Stimulated activated naive B cell treated with anti-CD40 and anti-IgM and Interleukin-4, amounts not matched to agents 10 μg/mL and 1 μg/mL and 100 μg/mL, for 72 hours (primary cell): ENCODE measurements around the gene POLR3A.
"Not testable (repeated sequence)": the region's sequence is repeated elsewhere in the genome, so short reads cannot be mapped to it uniquely, and the experiment has no call there.

ENCODE experiments used
- ATAC-seq, 2 donors: fragments of 150-1000 bp; cut with Tn5 transposase; replicated peaks; 2 replicates each; pipeline ENCODE4 v1.10.0; 2021; ENCODE audit warnings: moderate library complexity in 1 of 2
- DNase-seq: peaks from one replicate; pipeline ENCODE4 v3.0.0; 2021
- H3K27ac Mint-ChIP-seq: one replicate; pipeline ENCODE4 v1.8.0; 2022; ENCODE audit warnings: mild to moderate bottlenecking, mixed read lengths
- H3K27me3 Mint-ChIP-seq, 2 donors: one replicate each; pipeline ENCODE4 v1.8.0; 2022; ENCODE audit warnings: mixed read lengths in 2 of 2
- H3K36me3 Mint-ChIP-seq, 2 donors: one replicate each; pipeline ENCODE4 v1.8.0; 2022; ENCODE audit warnings: mixed read lengths in 2 of 2, mild to moderate bottlenecking in 1 of 2
- H3K4me1 Mint-ChIP-seq, 2 donors: one replicate each; pipeline ENCODE4 v1.8.0; 2022; ENCODE audit warnings: mixed read lengths in 2 of 2, mild to moderate bottlenecking in 1 of 2
- H3K4me3 Mint-ChIP-seq, 2 donors: one replicate each; pipeline ENCODE4 v1.8.0; 2022; ENCODE audit warnings: mild to moderate bottlenecking in 2 of 2, mixed read lengths in 2 of 2, moderate library complexity in 1 of 2
- H3K9me3 Mint-ChIP-seq, 2 donors: one replicate each; pipeline ENCODE4 v1.8.0; 2022; ENCODE audit warnings: mixed read lengths in 2 of 2, mild to moderate bottlenecking in 1 of 2

POLR3A gene

DNA sequence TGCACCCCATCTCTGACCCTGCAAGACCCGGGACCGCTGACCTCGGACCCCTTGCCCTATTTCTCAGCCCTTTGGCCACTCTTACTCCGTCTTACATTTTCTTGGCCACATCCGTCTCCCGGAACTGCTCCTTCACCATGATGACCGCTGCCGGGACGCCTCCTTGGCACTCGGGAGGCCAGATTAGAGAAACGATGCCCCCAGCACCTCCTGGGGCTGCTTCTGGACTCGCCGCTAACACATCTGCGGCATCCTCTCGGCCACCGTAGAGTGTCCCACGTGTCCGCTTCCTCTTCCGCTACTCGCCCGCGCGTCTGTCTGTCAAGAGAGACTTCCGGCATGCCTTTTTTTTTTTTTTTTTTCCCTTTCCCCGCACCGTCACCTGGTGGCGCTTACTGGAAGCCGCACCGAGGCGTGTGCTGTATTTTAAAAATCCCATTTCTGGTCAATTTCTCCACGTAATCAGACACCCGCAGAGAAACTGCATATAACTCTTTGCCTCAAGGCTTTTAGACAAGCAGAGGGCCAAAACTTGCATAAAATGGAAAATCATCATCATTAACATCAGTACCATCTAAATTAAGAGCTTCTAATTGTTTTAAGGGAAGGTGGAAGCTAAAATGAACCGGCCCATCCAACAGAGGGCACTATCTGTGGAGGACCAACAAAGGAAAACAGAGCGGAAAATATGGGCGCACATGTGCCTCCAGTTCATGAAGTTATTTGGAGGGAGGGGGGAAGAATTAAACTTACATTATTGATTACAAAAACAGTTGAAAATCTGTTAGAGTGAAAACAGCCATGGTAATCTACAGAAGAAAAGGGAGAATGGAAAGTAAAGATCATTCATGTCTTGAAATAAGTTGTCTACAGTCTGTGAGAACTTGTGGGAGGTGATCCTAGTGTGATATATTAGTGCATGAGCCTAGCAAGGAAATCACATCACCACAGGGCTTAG is at the start of gene POLR3A:
Gene POLR3A (minus strand): TSS at position 247 of the 958 bp plus-strand sequence. CDS start 108 bp downstream, at position 139.
- Mint-ChIP-seq H3K9me3 (peaks cover 0 to 1% of the 10 kb centered on the region in 2 donors), H3K4me1 (peaks cover 26 to 35% of the 10 kb centered on the region in 2 donors), H3K36me3 (peaks cover 26 to 37% of the 10 kb centered on the region in 2 donors), H3K4me3 (peak within 1 kb of the TSS; percentile 99), H3K27ac (peak within 1 kb of the TSS; percentile 98), H3K27me3 (no peaks in the 10 kb centered on the region)
- DNase-seq (peak; percentile 92), ATAC-seq (peak; percentile 69 to 70)

DNA sequence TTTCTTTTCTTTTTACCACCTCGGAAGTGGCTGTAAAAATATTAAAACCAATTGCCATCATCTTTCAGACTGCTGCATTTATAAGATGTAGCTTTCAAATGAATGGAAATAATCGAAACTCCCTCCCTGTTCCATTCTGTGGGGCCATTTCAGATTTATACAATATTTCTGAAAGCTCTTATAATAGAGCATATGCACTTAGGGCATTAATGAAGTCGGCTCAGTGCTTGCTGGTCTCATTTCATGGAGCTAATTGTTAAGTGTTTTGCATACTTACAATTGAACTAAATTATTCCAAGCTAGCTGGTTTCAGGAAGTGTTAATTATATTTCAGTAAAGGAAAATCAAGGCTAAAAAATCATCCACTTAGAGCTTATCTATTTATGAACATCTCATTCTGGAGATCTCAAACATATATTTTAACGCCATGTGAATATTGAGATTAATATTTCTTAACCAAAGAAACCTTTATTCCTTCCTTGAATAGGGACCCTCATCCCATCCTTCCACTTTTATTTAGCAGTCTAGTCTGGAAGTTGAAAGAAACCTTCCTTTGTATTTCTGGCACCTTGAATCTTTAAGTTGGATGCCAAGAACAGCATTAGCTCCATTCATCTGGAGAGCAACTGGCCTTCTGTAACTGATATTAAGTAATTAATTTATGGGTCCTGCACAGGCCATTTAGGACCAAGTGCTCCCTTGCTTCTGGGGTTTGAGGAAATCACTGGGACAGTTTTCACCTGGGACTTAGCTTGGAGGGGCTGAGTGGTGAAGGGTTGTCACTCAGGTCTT is 49.4 kb upstream of the POLR3A start:
- H3K27me3 Mint-ChIP-seq: no peaks in the 10 kb centered on the region
- DNase-seq (no peak), ATAC-seq (no peak)
- H3K4me3 Mint-ChIP-seq: no peak overlapping the region
- H3K36me3 Mint-ChIP-seq: peaks cover 0 to 4% of the 10 kb centered on the region in 2 donors
- H3K9me3 Mint-ChIP-seq: peaks cover 3 to 8% of the 10 kb centered on the region in 2 donors
- H3K4me1 Mint-ChIP-seq: no peaks in the 10 kb centered on the region
- no peak overlapping the region for H3K27ac Mint-ChIP-seq

DNA sequence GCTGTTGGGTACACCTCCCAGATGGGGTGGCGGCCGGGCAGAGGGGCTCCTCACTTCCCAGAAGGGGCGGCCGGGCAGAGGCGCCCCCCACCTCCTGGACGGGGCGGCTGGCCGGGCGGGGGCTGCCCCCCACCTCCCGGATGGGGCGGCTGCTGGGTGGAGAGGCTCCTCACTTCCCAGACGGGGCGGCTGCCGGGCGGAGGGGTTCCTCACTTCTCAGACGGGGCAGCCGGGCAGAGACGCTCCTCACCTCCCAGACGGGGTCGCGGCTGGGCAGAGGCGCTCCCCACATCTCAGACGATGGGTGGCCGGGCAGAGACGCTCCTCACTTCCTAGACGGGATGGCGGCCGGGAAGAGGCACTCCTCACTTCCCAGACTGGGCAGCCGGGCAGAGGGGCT is 46.5 kb upstream of the POLR3A start:
- not testable (repeated sequence) for H3K27ac Mint-ChIP-seq, ATAC-seq, H3K4me3 Mint-ChIP-seq, DNase-seq, H3K27me3 Mint-ChIP-seq, H3K4me1 Mint-ChIP-seq, H3K9me3 Mint-ChIP-seq, H3K36me3 Mint-ChIP-seq

DNA sequence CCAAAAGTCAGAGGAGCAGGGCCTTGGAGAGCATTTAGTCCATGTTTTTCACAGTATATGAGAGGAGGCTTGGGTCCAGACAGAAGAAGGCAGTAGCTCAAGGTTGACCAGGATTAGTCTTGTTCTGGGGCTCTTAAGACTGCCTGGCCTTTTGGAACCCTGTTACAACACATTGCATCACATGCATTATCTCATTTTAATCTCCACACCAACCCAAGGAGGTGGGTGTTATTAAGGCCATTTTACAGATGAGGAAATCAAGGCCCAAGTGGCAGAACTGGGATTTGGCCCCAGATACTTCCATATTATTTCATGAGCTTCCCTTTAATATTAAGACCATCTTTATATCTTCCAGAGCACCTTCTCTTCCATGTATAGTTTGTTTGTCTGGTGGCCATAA is 43.2 kb upstream of the POLR3A start:
- no peaks in the 10 kb centered on the region for H3K4me1 Mint-ChIP-seq
- peaks cover 0 to under 1% of the 10 kb centered on the region in 2 donors for H3K27me3 Mint-ChIP-seq
- no peak overlapping the region for H3K27ac Mint-ChIP-seq
- DNase-seq (no peak), ATAC-seq (no peak)
- H3K36me3 Mint-ChIP-seq: peaks cover 0 to 4% of the 10 kb centered on the region in 2 donors
- peaks cover 3 to 8% of the 10 kb centered on the region in 2 donors for H3K9me3 Mint-ChIP-seq
- H3K4me3 Mint-ChIP-seq: no peak overlapping the region

DNA sequence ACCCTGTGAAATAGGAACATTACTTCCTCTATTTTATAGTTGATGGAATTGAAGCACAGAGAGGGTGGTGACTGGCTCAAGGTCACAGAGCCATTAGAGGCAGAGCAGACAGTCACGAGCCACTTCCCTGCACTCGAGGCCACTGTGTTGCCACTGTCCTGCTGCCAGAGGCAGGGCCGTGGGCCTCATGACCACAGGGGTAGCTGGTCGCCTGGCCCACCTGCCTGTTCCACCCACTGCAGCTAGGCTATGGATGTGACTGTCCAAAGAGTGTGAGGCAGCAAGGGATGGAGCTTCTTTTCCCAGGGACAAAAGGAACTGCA is 42.5 kb upstream of the POLR3A start:
- no peak for DNase-seq
- no peak for ATAC-seq
- Mint-ChIP-seq H3K27ac (no peak overlapping the region), H3K4me1 (no peaks in the 10 kb centered on the region), H3K27me3 (peaks cover 0 to 7% of the 10 kb centered on the region in 2 donors), H3K9me3 (peaks cover 3 to 8% of the 10 kb centered on the region in 2 donors), H3K4me3 (no peak overlapping the region), H3K36me3 (peaks cover 0 to 4% of the 10 kb centered on the region in 2 donors)

DNA sequence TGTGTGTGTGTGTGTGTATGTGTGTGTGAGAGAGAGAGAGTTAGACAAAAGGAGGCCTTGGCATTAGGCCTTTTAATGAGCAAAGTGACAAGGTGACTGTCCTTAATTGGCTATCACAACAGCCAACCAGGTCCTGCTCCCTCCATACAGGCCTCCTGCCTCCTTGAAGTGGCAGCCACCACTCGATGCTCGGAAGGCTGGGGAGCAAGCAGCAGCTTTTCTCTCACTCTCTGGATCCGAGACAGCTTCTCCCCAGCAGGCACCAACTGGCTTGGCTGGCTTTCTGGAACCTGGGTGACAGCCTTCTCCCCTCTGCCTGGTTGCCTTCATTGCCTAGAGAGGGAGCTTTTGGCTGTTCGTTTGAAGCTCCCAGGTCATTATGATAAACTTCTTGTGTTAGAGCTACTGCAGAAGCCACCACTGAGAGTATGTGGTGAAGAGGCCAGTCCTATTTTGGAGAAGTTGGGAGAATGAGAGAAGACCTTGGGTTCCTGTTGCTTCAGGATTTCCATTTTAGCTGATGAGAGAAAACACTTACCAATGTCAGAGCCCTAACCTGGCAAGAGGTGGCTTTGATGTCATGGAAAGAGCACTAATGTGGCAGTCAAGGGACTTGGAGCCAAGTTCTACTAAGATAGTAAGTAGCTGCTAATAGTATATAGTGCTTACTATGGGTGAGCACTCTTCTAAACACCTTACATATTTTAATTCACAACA is 42.0 kb upstream of the POLR3A start:
- ATAC-seq (no peak), DNase-seq (no peak)
- no peak overlapping the region for H3K27ac Mint-ChIP-seq
- H3K4me1 Mint-ChIP-seq: no peaks in the 10 kb centered on the region
- H3K36me3 Mint-ChIP-seq: peaks cover 0 to 4% of the 10 kb centered on the region in 2 donors
- H3K27me3 Mint-ChIP-seq: peaks cover 0 to 8% of the 10 kb centered on the region in 2 donors
- H3K9me3 Mint-ChIP-seq: peaks cover 1 to 6% of the 10 kb centered on the region in 2 donors
- no peak overlapping the region for H3K4me3 Mint-ChIP-seq

DNA sequence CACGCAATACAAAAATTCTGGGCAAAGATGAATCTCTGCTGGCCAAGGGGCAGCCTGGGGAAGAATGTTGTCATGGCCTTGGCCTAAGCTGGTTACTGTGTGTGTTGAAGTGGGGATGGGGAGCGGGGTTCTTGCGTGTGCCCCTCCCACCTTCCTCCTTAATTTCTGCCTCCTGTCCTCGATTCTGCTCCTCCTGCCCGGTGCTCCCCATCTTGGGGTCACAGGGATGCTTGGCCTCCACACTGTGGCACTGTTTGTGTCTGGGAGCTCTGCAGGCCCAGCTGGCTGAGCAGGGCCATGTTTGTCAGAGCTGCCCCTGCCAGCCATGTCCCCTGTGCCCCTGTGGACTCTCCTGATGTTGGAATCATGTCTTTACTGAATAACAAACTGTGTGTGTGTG is 41.4 kb upstream of the POLR3A start:
- peaks cover 0 to 4% of the 10 kb centered on the region in 2 donors for H3K36me3 Mint-ChIP-seq
- H3K4me3 Mint-ChIP-seq: no peak overlapping the region
- no peak for DNase-seq
- no peaks in the 10 kb centered on the region for H3K4me1 Mint-ChIP-seq
- H3K9me3 Mint-ChIP-seq: peaks cover 0 to 5% of the 10 kb centered on the region in 2 donors
- ATAC-seq: no peak
- H3K27ac Mint-ChIP-seq: no peak overlapping the region
- H3K27me3 Mint-ChIP-seq: peaks cover 0 to 8% of the 10 kb centered on the region in 2 donors

DNA sequence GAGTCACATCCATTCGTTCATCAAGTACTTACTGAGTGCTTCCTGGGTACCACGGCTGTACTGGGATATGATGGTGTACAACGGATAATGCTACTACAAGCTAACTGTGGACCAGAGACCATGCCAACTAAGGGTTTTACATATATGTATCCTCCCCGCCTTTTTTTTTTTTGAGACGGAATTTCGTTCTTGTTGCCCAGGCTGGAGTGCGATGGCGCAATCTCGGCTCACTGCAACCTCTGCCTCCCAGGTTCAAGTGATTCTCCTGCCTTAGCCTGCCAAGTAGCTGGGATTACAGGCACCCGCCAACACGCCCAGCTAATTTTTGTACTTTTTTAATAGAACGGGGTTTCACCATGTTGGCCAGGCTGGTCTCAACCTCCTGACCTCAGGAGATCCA is 40.7 kb upstream of the POLR3A start:
- H3K27ac Mint-ChIP-seq, H3K4me1 Mint-ChIP-seq, DNase-seq, H3K36me3 Mint-ChIP-seq, H3K4me3 Mint-ChIP-seq, H3K27me3 Mint-ChIP-seq, H3K9me3 Mint-ChIP-seq, ATAC-seq: not testable (repeated sequence)

DNA sequence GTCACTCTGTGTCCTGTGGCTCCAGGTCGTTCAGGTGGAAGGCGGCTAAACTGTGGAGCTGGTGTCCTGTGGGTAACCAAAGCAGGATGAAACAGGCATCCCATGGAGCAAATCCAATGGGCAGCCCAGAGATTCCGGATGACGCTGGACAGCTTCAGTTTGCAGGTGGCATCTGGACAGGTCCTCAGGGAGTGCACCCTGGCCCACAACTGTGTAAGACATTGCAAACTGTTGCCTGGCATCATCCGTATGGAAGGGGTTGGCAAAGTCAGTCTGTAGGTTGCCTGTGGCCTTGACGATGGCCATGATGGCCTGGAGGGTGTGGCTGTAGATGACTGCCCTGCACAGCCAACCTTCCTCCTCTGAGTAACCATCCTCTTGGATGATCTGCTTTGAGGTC is 39.8 kb upstream of the POLR3A start:
- no peak for DNase-seq
- peaks cover 0 to 8% of the 10 kb centered on the region in 2 donors for H3K27me3 Mint-ChIP-seq
- H3K9me3 Mint-ChIP-seq: peaks cover 0 to 2% of the 10 kb centered on the region in 2 donors
- H3K4me1 Mint-ChIP-seq: no peaks in the 10 kb centered on the region
- no peak overlapping the region for H3K4me3 Mint-ChIP-seq
- peaks cover 0 to under 1% of the 10 kb centered on the region in 2 donors for H3K36me3 Mint-ChIP-seq
- H3K27ac Mint-ChIP-seq: no peak overlapping the region
- no peak for ATAC-seq

DNA sequence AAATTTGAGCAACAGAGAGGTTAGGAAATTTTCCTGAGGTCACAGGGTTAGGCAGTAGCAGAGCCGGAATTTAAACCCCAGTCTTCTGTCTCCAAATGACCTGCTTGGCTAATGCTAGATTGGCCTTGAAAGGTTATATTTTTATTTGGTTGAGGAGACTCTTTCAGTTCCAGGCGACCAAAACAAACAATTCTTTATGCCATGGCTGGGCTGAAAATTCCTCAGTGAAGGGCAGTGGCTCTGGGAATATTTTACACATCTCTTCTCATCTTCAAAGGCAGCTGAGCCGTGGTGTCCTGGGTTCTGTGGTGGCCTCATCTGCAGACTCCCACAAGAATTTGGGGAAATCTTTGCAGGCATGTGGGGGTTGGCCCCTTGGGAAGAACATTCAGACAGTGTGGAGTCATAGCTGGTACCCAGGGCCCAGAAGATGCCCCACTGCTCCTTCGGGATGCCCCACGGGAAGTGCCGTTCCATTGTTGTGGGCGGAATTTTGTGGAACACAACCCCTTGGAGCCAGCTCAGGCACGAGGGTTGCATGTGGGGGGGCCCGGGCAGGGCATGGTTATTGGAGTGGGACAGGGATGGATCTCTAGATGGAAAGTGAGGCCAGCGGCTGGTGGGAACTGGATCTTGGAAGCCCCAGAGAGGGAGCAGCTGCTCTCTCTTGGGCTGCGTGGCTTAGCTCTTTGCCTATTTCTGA is 37.6 kb upstream of the POLR3A start:
- DNase-seq (no peak), ATAC-seq (no peak)
- H3K9me3 Mint-ChIP-seq: no peaks in the 10 kb centered on the region
- H3K27ac Mint-ChIP-seq: no peak overlapping the region
- H3K4me1 Mint-ChIP-seq: no peaks in the 10 kb centered on the region
- no peaks in the 10 kb centered on the region for H3K36me3 Mint-ChIP-seq
- H3K27me3 Mint-ChIP-seq: peaks cover 6 to 15% of the 10 kb centered on the region in 2 donors
- H3K4me3 Mint-ChIP-seq: no peak overlapping the region

DNA sequence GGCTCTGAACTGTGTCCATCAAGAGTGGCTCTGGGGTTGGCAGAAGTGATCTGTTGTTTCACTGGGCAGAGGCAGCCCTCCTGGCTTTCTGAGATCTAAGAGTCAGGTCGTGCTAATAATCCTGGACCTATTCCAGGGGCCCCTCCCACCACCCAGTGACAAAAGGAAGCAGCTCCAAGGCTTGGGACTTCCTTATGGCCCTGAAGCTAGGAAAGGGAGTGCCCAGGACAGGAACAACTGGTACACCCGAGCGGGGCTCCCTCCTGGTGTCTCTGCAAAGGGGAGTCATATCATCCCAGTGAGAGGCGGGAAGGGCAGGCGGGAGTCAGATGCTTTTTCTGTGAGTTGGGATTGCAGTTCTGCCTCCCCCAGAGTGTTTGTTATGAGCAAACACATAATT is 36.7 kb upstream of the POLR3A start:
- ATAC-seq (no peak), DNase-seq (no peak)
- H3K4me1 Mint-ChIP-seq: no peaks in the 10 kb centered on the region
- no peak overlapping the region for H3K27ac Mint-ChIP-seq
- peaks cover 6 to 15% of the 10 kb centered on the region in 2 donors for H3K27me3 Mint-ChIP-seq
- H3K9me3 Mint-ChIP-seq: no peaks in the 10 kb centered on the region
- H3K4me3 Mint-ChIP-seq: no peak overlapping the region
- no peaks in the 10 kb centered on the region for H3K36me3 Mint-ChIP-seq

DNA sequence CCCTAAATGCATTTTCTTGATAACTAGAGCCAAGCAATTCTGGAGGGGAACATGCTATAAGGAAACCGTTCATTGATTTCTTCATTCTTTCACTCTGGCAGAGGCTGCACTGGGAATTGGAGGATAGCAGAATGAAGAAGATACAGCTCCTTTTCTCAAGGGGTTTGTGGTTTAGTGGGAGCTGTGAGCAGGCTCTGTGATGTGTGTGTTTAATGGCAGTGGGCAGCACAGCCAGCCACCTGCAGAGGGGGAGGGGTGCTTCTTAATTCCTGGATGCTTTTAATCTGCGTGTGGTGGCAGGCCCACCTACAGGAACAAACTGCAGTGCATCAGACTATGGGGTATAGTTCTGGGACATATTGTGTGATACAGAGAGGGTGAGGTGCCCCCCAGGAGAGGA is 36.3 kb upstream of the POLR3A start:
- ATAC-seq (no peak), DNase-seq (no peak)
- H3K36me3 Mint-ChIP-seq: no peaks in the 10 kb centered on the region
- H3K4me3 Mint-ChIP-seq: no peak overlapping the region
- H3K27ac Mint-ChIP-seq: no peak overlapping the region
- peaks cover 6 to 15% of the 10 kb centered on the region in 2 donors for H3K27me3 Mint-ChIP-seq
- no peaks in the 10 kb centered on the region for H3K9me3 Mint-ChIP-seq
- H3K4me1 Mint-ChIP-seq: no peaks in the 10 kb centered on the region

DNA sequence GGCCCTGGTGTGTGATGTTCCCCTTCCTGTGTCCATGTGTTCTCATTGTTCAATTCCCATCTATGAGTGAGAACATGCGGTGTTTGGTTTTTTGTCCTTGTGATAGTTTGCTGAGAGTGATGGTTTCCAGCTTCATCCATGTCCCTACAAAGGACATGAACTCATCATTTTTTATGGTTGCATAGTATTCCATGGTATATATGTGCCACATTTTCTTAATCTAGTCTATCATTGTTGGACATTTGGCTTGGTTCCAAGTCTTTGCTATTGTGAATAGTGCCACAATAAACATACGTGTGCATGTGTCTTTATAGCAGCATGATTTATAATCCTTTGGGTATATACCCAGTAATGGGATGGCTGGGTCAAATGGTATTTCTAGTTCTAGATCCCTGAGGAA is 35.6 kb upstream of the POLR3A start:
- H3K27ac Mint-ChIP-seq, ATAC-seq, H3K36me3 Mint-ChIP-seq, DNase-seq, H3K9me3 Mint-ChIP-seq, H3K4me1 Mint-ChIP-seq, H3K4me3 Mint-ChIP-seq: not testable (repeated sequence)
- H3K27me3 Mint-ChIP-seq: peaks cover 6 to 15% of the 10 kb centered on the region in 2 donors

DNA sequence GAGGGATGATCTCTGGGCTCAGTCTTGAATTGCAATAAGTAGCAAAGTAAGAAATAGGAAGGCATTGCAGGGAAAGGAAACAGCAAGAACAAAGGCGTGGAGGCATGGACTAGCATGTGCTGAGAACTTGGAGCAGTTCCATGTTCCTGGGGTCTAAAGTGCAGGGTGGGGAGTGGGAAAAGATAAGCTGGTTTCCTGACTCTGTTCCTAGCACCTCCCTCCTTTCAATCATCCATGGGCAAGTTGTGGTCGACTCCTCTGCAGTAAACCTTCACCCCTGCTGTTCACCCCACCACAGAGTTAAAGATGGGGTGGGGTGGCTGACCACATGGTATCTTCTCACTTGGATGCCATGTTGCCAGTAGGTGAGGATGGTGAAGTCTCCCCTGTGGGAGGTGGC is 33.9 kb upstream of the POLR3A start:
- no peak for ATAC-seq
- no peak overlapping the region for H3K4me3 Mint-ChIP-seq

More for the DNA sequence above, 33.9 kb upstream of the POLR3A start:
- H3K27me3 Mint-ChIP-seq: peaks cover 6 to 15% of the 10 kb centered on the region in 2 donors
- no peaks in the 10 kb centered on the region for H3K9me3 Mint-ChIP-seq
- no peak overlapping the region for H3K27ac Mint-ChIP-seq
- no peak for DNase-seq
- H3K4me1 Mint-ChIP-seq: no peaks in the 10 kb centered on the region
- H3K36me3 Mint-ChIP-seq: no peaks in the 10 kb centered on the region
